ENCODE data around the gene IPCEF1. TPM values are rescaled to one million over a fixed set of nuclear protein-coding genes. Genes with fewer than 3 reads are reported as not detected.

Gene IPCEF1
- polyA plus RNA-seq, 3 donors, result 14.7 to 29.7 (median 16.5) TPM

GRCh38 chr6:154165478-154165877, 191.1 kb downstream of the IPCEF1 start:
- Mint-ChIP-seq H3K27me3 (ENCODE audit: low read depth in 3 of 3) (no peaks in the 10 kb centered on the region), H3K27ac (peak overlapping the region; percentile 17 to 89 (median 73)), H3K9me3 (peaks cover 0 to 3% (median 0%) of the 10 kb centered on the region in 7 donors), H3K4me3 (peak overlapping the region in 1 of 2 donors; percentile 7), H3K4me1 (peaks cover 59% of the 10 kb centered on the region), H3K36me3 (peaks cover 27 to 43% of the 10 kb centered on the region in 2 donors)
- H3K9ac ChIP-seq (ENCODE audit: insufficient read depth, low read length, poor library complexity, severe bottlenecking), result no peak overlapping the region
- no peak for TF ChIP-seq CTCF (IDR thresholded peaks at IDR 0.05)
- H3K79me2 ChIP-seq (ENCODE audit: insufficient read depth, low read length), result peaks cover 30% of the 10 kb centered on the region
- peaks cover 5 to 16% of the 10 kb centered on the region in 2 donors for H3K36me3 ChIP-seq (replicated peaks in 1 of 2; ENCODE audit: control insufficient read depth in 1 of 2, insufficient read depth in 2 of 2, low read length in 2 of 2)
- no peaks in the 10 kb centered on the region for H3K9me3 ChIP-seq (replicated peaks in 1 of 2; ENCODE audit: control insufficient read depth in 1 of 2, insufficient read depth in 1 of 2, low read length in 2 of 2)
- H4K20me1 ChIP-seq (ENCODE audit: insufficient read depth, low read length), result peaks cover 60% of the 10 kb centered on the region
- H3K4me1 ChIP-seq (ENCODE audit: control insufficient read depth in 1 of 2, insufficient read depth in 2 of 2, low read length in 2 of 2), result peaks cover 75 to 77% of the 10 kb centered on the region in 2 donors
- no peaks in the 10 kb centered on the region for H3K27me3 ChIP-seq (ENCODE audit: control insufficient read depth in 2 of 2, insufficient read depth in 2 of 2, low read length in 2 of 2)
- H3K4me3 ChIP-seq (replicated peaks in 1 of 3; ENCODE audit: low read depth in 2 of 3, low read length in 3 of 3), result peak overlapping the region in 1 of 3 experiments; percentile 8
- H2AFZ ChIP-seq (ENCODE audit: insufficient read depth, low read depth, low read length, poor library complexity, severe bottlenecking), result no peak overlapping the region
- H3K4me2 ChIP-seq (replicated peaks; ENCODE audit: extremely low read depth, low read length, poor library complexity, severe bottlenecking), result no peak overlapping the region
- peak overlapping the region; percentile 31 to 73 for H3K27ac ChIP-seq (ENCODE audit: low read depth in 1 of 2, low read length in 2 of 2)
- 20% methylated on average over 2 of the region's 2 CpGs for WGBS (ENCODE audit: insufficient coverage)
- intact Hi-C loops (cut with micrococcal nuclease), result no loop called here
- peak; percentile 27 to 52 (median 38) for DNase-seq

- Mint-ChIP-seq H3K4me3 (no peak overlapping the region), H3K4me1 (peaks cover 53% of the 10 kb centered on the region), H3K36me3 (peaks cover 32 to 51% of the 10 kb centered on the region in 2 donors), H3K9me3 (peaks cover 0 to 3% (median 0%) of the 10 kb centered on the region in 7 donors), H3K27me3 (ENCODE audit: low read depth in 3 of 3) (no peaks in the 10 kb centered on the region), H3K27ac (peak overlapping the region in 3 of 7 donors; percentile 12 to 67 (median 23))
- H2AFZ ChIP-seq (ENCODE audit: insufficient read depth, low read depth, low read length, poor library complexity, severe bottlenecking), result no peak overlapping the region
- no peak for TF ChIP-seq CTCF (IDR thresholded peaks at IDR 0.05)
- no peak overlapping the region for H3K4me3 ChIP-seq (replicated peaks in 1 of 3; ENCODE audit: low read depth in 2 of 3, low read length in 3 of 3)
- H3K79me2 ChIP-seq (ENCODE audit: insufficient read depth, low read length), result peaks cover 30% of the 10 kb centered on the region
- H3K9ac ChIP-seq (ENCODE audit: insufficient read depth, low read length, poor library complexity, severe bottlenecking), result no peak overlapping the region
- intact Hi-C loops (cut with micrococcal nuclease), result no loop called here
- no peaks in the 10 kb centered on the region for H3K27me3 ChIP-seq (ENCODE audit: control insufficient read depth in 2 of 2, insufficient read depth in 2 of 2, low read length in 2 of 2)
- peak overlapping the region in 1 of 2 donors; percentile 73 for H3K27ac ChIP-seq (ENCODE audit: low read depth in 1 of 2, low read length in 2 of 2)
- 29% methylated on average over 1 of the region's 5 CpGs for WGBS (ENCODE audit: insufficient coverage)
- no peaks in the 10 kb centered on the region for H3K9me3 ChIP-seq (replicated peaks in 1 of 2; ENCODE audit: control insufficient read depth in 1 of 2, insufficient read depth in 1 of 2, low read length in 2 of 2)
- H3K4me2 ChIP-seq (replicated peaks; ENCODE audit: extremely low read depth, low read length, poor library complexity, severe bottlenecking), result no peak overlapping the region
- no peak for DNase-seq
- peaks cover 50% of the 10 kb centered on the region for H4K20me1 ChIP-seq (ENCODE audit: insufficient read depth, low read length)
- H3K36me3 ChIP-seq (replicated peaks in 1 of 2; ENCODE audit: control insufficient read depth in 1 of 2, insufficient read depth in 2 of 2, low read length in 2 of 2), result peaks cover 14 to 24% of the 10 kb centered on the region in 2 donors
- peaks cover 64 to 67% of the 10 kb centered on the region in 2 donors for H3K4me1 ChIP-seq (ENCODE audit: control insufficient read depth in 1 of 2, insufficient read depth in 2 of 2, low read length in 2 of 2)
Observed at GRCh38 chr6:154164397-154164796, 192.2 kb downstream of the IPCEF1 start.

Measured in CD14-positive monocyte (primary cell).